SU-DHL-6 (cell line): ENCODE measurements around the gene CENATAC.

Experiments used
- H2AFZ ChIP-seq: fragments of 200-600 bp; sonication (generic); 2 replicates; pipeline ENCODE4 v1.6.1; 2014; ENCODE audit warnings: low read depth, mild to moderate bottlenecking, moderate library complexity, mixed read lengths, antibody characterized with exemption, low read length; ENCODE audit not compliant: severe bottlenecking
- H3F3A ChIP-seq: fragments of 200-600 bp; shearing (Covaris generic); 2 replicates; pipeline ENCODE4 v1.6.0; 2016; ENCODE audit warnings: antibody characterized with exemption, mild to moderate bottlenecking; ENCODE audit not compliant: insufficient read depth
- H3K27ac ChIP-seq: fragments of 200-600 bp; sonication (generic); 2 replicates; pipeline ENCODE4 v1.5.1; 2016; ENCODE audit warnings: low read depth, mild to moderate bottlenecking, low read length, moderate library complexity, mixed read lengths
- H3K27me3 ChIP-seq: fragments of 200-600 bp; sonication (generic), shearing (Covaris generic); 2 replicates; pipeline ENCODE4 v1.6.0; 2014; ENCODE audit warnings: mild to moderate bottlenecking, low read length
- H3K36me3 ChIP-seq: fragments of 200-600 bp; sonication (generic); 2 replicates; pipeline ENCODE4 v1.6.1; 2014; ENCODE audit warnings: mild to moderate bottlenecking, low read length, mixed read lengths
- H3K4me2 ChIP-seq: fragments of 300-600, 200-600 bp; shearing (Covaris generic), sonication (generic); 2 replicates; pipeline ENCODE4 v1.6.0; 2014; ENCODE audit warnings: low read length, low read depth, mild to moderate bottlenecking; ENCODE audit not compliant: poor library complexity, severe bottlenecking
- H3K4me3 ChIP-seq: fragments of 200-600 bp; sonication (generic); 2 replicates; pipeline ENCODE4 v1.5.1; 2014; ENCODE audit warnings: antibody characterized with exemption, low read length, mild to moderate bottlenecking, mixed read lengths; ENCODE audit not compliant: insufficient read depth, poor library complexity, severe bottlenecking
- H3K79me2 ChIP-seq: fragments of 200-600 bp; sonication (generic); 2 replicates; pipeline ENCODE4 v1.6.1; 2014; ENCODE audit warnings: mild to moderate bottlenecking, low read length, moderate library complexity; ENCODE audit not compliant: insufficient read depth
- H3K9ac ChIP-seq: fragments of 200-600 bp; sonication (generic); 2 replicates; pipeline ENCODE4 v1.7.0; 2014; ENCODE audit warnings: mild to moderate bottlenecking, low read length
- H3K9me2 ChIP-seq: fragments of 200-600 bp; sonication (generic); replicated peaks from 2 replicates; pipeline ENCODE4 v1.6.1; 2014; ENCODE audit warnings: low read length; ENCODE audit not compliant: insufficient read depth
- H3K9me3 ChIP-seq: fragments of 200-600 bp; sonication (generic); 2 replicates; pipeline ENCODE4 v1.6.1; 2014; ENCODE audit warnings: low read length, mixed read lengths; ENCODE audit not compliant: insufficient read depth
- H4K20me1 ChIP-seq: fragments of 200-600 bp; sonication (generic); 2 replicates; pipeline ENCODE4 v1.6.1; 2014; ENCODE audit warnings: low read depth, mild to moderate bottlenecking, antibody characterized with exemption, low read length, moderate library complexity, mixed read lengths
- EZH2phosphoT487 ChIP-seq: fragments of 200-600 bp; sonication (generic), shearing (Covaris generic); conservative IDR thresholded peaks from 2 replicates; pipeline ENCODE4 v1.6.1; 2018; ENCODE audit warnings: mild to moderate bottlenecking, antibody characterized with exemption, low read length, moderate library complexity, mixed read lengths
- TF ChIP-seq, protein P1 (sequence below): fragments of 200-600 bp; sonication (generic); IDR thresholded peaks from one replicate; pipeline ENCODE4 v1.5.1; 2017; ENCODE audit warnings: antibody characterized with exemption, mild to moderate bottlenecking, low read length, moderate library complexity; ENCODE audit not compliant: insufficient read depth, poor library complexity, severe bottlenecking

CENATAC gene

DNA sequence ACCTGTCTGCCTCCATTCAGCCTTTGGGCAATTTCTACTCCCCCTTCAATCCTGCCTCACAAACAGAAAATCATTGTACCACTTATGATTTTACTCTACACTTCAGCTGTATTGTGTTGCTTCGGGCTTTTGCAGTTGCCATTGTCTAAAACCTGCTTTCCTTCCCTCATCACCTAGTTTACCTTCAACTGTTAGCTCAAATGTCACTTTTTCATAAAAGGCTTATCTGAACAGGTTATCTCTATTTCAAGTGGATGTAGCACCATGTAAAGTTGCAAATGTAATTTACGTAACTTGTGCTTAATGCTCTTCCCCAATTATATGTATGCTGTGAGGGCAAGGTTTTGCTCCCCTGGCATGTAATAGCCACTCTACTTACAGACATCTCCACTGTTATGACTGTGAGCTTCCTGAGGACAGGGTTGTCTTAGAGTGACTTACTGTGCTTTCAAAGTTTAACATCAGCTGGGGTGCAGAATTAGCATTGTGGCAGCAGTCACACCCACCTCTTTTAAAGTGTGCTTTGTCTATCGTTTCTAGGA lies 14.8 kb downstream of the CENATAC start:
- peaks cover 4% of the 10 kb centered on the region; the same call in 1 of the 2 replicates for H4K20me1 ChIP-seq
- no peak overlapping the region for H3K27ac ChIP-seq
- H3K9me2 ChIP-seq = no peaks in the 10 kb centered on the region
- no peak overlapping the region for H2AFZ ChIP-seq
- H3F3A ChIP-seq = peaks cover 58% of the 10 kb centered on the region
- no peaks in the 10 kb centered on the region for H3K27me3 ChIP-seq
- no peak overlapping the region for H3K4me2 ChIP-seq
- no peaks in the 10 kb centered on the region for H3K9me3 ChIP-seq
- no peak for TF ChIP-seq EZH2phosphoT487
- TF ChIP-seq, protein P1, sequence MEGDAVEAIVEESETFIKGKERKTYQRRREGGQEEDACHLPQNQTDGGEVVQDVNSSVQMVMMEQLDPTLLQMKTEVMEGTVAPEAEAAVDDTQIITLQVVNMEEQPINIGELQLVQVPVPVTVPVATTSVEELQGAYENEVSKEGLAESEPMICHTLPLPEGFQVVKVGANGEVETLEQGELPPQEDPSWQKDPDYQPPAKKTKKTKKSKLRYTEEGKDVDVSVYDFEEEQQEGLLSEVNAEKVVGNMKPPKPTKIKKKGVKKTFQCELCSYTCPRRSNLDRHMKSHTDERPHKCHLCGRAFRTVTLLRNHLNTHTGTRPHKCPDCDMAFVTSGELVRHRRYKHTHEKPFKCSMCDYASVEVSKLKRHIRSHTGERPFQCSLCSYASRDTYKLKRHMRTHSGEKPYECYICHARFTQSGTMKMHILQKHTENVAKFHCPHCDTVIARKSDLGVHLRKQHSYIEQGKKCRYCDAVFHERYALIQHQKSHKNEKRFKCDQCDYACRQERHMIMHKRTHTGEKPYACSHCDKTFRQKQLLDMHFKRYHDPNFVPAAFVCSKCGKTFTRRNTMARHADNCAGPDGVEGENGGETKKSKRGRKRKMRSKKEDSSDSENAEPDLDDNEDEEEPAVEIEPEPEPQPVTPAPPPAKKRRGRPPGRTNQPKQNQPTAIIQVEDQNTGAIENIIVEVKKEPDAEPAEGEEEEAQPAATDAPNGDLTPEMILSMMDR = no peak
- no peak overlapping the region for H3K4me3 ChIP-seq
- peaks cover 26% of the 10 kb centered on the region for H3K79me2 ChIP-seq
- no peak overlapping the region for H3K9ac ChIP-seq
- peaks cover 25% of the 10 kb centered on the region for H3K36me3 ChIP-seq

GRCh38 chr11:119014209-119014924 lies 16.4 kb downstream of the CENATAC start:
- no peak overlapping the region for H3K27ac ChIP-seq
- TF ChIP-seq, protein P1 = no peak
- TF ChIP-seq EZH2phosphoT487 = no peak

DNA sequence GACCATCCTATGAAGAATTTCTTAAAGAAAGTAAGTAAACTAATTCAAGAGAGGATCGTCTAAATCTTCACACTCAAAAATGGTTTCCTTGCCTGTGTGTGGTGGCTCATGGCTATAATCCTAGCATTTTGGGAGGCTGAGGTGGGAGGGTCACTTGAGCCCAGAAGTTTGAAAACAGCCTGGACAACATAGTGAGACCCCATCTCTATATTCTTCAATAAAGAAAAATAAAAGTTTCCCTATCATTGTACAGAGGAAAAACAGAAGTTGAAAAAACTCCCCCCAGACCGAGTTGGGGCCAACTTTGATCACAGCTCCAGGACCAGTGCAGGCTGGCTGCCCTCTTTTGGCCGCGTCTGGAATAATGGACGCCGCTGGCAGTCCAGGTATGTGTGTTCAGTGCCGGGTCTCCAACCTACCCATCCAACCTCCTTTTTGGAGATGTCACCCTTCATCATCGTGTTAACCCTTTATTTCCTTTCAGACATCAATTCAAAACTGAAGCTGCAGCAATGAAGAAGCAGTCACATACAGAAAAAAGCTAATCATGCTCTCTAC lies 17.2 kb downstream of the CENATAC start:
- peaks cover 46% of the 10 kb centered on the region for H3K79me2 ChIP-seq

More at GRCh38 chr11:119014209-119014924, 16.4 kb downstream of the CENATAC start:
- Histone ChIP-seq H3K27me3 (no peaks in the 10 kb centered on the region), H4K20me1 (peaks cover 4% of the 10 kb centered on the region; the same call in 1 of the 2 replicates), H3K36me3 (peaks cover 25% of the 10 kb centered on the region), H3K4me2 (no peak overlapping the region), H2AFZ (no peak overlapping the region), H3F3A (peaks cover 63% of the 10 kb centered on the region), H3K79me2 (peaks cover 38% of the 10 kb centered on the region), H3K9me3 (no peaks in the 10 kb centered on the region), H3K9ac (no peak overlapping the region), H3K4me3 (no peak overlapping the region), H3K9me2 (no peaks in the 10 kb centered on the region)

More for the DNA sequence above, 17.2 kb downstream of the CENATAC start:
- Histone ChIP-seq H3K4me2 (no peak overlapping the region), H3K27ac (no peak overlapping the region), H4K20me1 (peaks cover 4% of the 10 kb centered on the region; the same call in 1 of the 2 replicates), H3K4me3 (no peak overlapping the region), H2AFZ (no peak overlapping the region), H3K9ac (no peak overlapping the region), H3K36me3 (peaks cover 25% of the 10 kb centered on the region), H3K9me2 (no peaks in the 10 kb centered on the region), H3K27me3 (no peaks in the 10 kb centered on the region), H3F3A (peaks cover 63% of the 10 kb centered on the region), H3K9me3 (no peaks in the 10 kb centered on the region)
- TF ChIP-seq, protein P1 = no peak
- TF ChIP-seq EZH2phosphoT487 = no peak
